Stimulated activated CD8-positive, alpha-beta memory T cell treated with anti-CD3 and anti-CD28 coated beads, Interleukin-7, amount 100 ng/mL, for 1 hour (primary cell): Measurements from ENCODE around the gene NME8.

ENCODE experiments used
- DNase-seq, 2 donors: peaks; one replicate each; pipeline ENCODE4 v3.0.0-alpha.2; 2020; ENCODE audit warnings: low read depth in 2 of 2

NME8 gene

GRCh38 chr7:37932543-37932942, 84.1 kb downstream of the NME8 start:
- DNase-seq: no peak

GRCh38 chr7:37933018-37933566, 84.7 kb downstream of the NME8 start:
- DNase-seq: no peak

- DNase-seq: no peak
Measured at GRCh38 chr7:37942934-37943610, 94.7 kb downstream of the NME8 start.

- DNase-seq: no peak
Measured at GRCh38 chr7:37943905-37944736, 95.7 kb downstream of the NME8 start.

- no peak for DNase-seq
Measured at GRCh38 chr7:37944737-37945054, 96.3 kb downstream of the NME8 start.

GRCh38 chr7:37945336-37945735, 96.9 kb downstream of the NME8 start:
- no peak for DNase-seq

- DNase-seq: no peak
Measured at GRCh38 chr7:37947138-37947940, 98.9 kb downstream of the NME8 start.

- DNase-seq: no peak
Measured at GRCh38 chr7:37947941-37948210, 99.5 kb downstream of the NME8 start.
